Vagina (tissue), 2 donors: ENCODE data around the gene HABP2.

Experiments
- POLR2A ChIP-seq, 2 donors: fragments of 450-650 bp; IDR thresholded peaks; one replicate each; pipeline ENCODE4 v1.6.1; 2017; ENCODE audit warnings: antibody characterized with exemption in 2 of 2, mild to moderate bottlenecking in 2 of 2, moderate library complexity in 2 of 2
- POLR2AphosphoS5 ChIP-seq, 2 donors: sonication (generic); formaldehyde crosslinking; IDR thresholded peaks; one replicate each; pipeline ENCODE4 v1.9.0; 2017; ENCODE audit warnings: antibody characterized with exemption in 2 of 2, mild to moderate bottlenecking in 2 of 2, low read depth in 1 of 2; ENCODE audit not compliant: insufficient read depth in 1 of 2

- no peak for TF ChIP-seq POLR2A (IDR thresholded peaks at IDR 0.05)
- TF ChIP-seq POLR2AphosphoS5 (IDR thresholded peaks at IDR 0.05; ENCODE audit: insufficient read depth in 1 of 2, low read depth in 1 of 2) = no peak
These were observed 8.5 kb upstream of the HABP2 start for GRCh38 chr10:113544392-113544791.
